HUES48 (cell line): ENCODE measurements around the gene PREP.
"Not testable (repeated sequence)": the region's sequence is repeated elsewhere in the genome, so short reads cannot be mapped to it uniquely, and the experiment has no call there.

Source experiments
- H3K27ac ChIP-seq: one replicate; pipeline ENCODE4 v1.7.0; 2013; ENCODE audit warnings: low read depth, low read length, inconsistent platforms
- H3K27me3 ChIP-seq: 2 replicates; pipeline ENCODE4 v1.6.1; 2013; ENCODE audit warnings: mild to moderate bottlenecking, low read length; ENCODE audit not compliant: control insufficient read depth, insufficient read depth
- H3K36me3 ChIP-seq: 2 replicates; pipeline ENCODE4 v1.6.1; 2013; ENCODE audit warnings: low read length; ENCODE audit not compliant: control insufficient read depth, insufficient read depth
- H3K4me1 ChIP-seq: 2 replicates; pipeline ENCODE4 v1.6.1; 2013; ENCODE audit warnings: mild to moderate bottlenecking, low read length; ENCODE audit not compliant: control insufficient read depth, insufficient read depth
- H3K4me3 ChIP-seq: 2 replicates; pipeline ENCODE4 v1.5.1; 2013; ENCODE audit warnings: mild to moderate bottlenecking, low read depth, low read length
- H3K9ac ChIP-seq: 2 replicates; pipeline ENCODE4 v1.6.1; 2013; ENCODE audit warnings: mild to moderate bottlenecking, low read depth, low read length, moderate library complexity
- H3K9me3 ChIP-seq: 2 replicates; pipeline ENCODE4 v1.6.1; 2013; ENCODE audit warnings: low read length; ENCODE audit not compliant: control insufficient read depth, insufficient read depth

Gene PREP

DNA sequence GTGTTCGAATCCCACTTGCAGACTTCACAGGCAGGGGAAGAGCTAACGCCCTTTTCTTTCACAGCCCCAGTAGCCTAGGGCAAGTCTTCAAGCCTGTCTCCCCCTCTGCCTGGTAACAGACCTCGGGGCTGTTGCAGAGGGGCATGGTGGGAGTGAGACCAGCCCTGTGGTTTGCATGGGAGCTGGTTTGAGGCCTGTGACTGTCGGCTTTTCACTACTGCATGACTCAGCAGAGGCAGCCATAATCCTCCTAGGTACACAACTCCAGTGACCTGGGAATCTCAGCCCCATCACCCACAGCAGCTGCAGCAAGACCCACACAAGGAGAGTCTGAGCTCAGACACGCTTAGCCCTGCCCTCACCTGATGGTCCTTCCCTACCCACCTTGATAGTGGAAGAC, 167.7 kb downstream of the PREP start:
- Histone ChIP-seq H3K4me3 (no peak overlapping the region), H3K27me3 (no peaks in the 10 kb centered on the region), H3K36me3 (no peaks in the 10 kb centered on the region), H3K27ac (no peak overlapping the region), H3K4me1 (no peaks in the 10 kb centered on the region), H3K9ac (no peak overlapping the region), H3K9me3 (no peaks in the 10 kb centered on the region)

DNA sequence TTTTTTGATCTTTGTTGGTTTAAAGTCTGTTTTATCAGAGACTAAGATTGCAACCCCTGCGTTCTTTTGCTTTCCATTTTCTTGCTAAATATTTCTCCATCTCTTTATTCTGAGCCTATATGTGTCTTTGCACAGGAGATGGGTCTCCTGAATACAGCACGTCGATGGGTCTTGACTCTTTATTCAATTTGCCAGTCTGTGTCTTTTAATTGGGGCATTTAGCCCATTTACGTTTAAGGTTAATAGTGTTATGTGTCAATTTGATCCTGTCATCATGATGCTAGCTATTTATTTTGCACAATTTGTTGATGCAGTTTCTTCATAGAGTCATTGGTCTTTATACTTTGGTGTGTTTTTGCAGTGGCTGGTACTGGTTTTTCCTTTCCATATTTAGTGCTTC, 171.1 kb downstream of the PREP start:
- not testable (repeated sequence) for H3K27ac ChIP-seq, H3K36me3 ChIP-seq, H3K4me3 ChIP-seq, H3K27me3 ChIP-seq, H3K9me3 ChIP-seq, H3K4me1 ChIP-seq, H3K9ac ChIP-seq
